Brain microvascular endothelial cell (primary cell): ENCODE measurements around the gene GRK3.

Source experiments
- DNase-seq: peaks from one replicate; pipeline ENCODE4 v3.0.0-alpha.2; 2020
- H3K27ac ChIP-seq: fragments of 250-450 bp; sonication (Bioruptor Pico); 2 replicates; pipeline ENCODE4 v1.5.1; 2020; ENCODE audit warnings: mild to moderate bottlenecking, moderate library complexity
- H3K27me3 ChIP-seq: fragments of 250-450 bp; sonication (Bioruptor Pico); replicated peaks from 2 replicates; pipeline ENCODE4 v1.5.1; 2020; ENCODE audit warnings: mild to moderate bottlenecking
- H3K36me3 ChIP-seq: fragments of 250-450 bp; sonication (Bioruptor Pico); replicated peaks from 2 replicates; pipeline ENCODE4 v1.5.1; 2020; ENCODE audit warnings: mild to moderate bottlenecking
- H3K4me3 ChIP-seq: 2 replicates; pipeline ENCODE4 v1.5.1; 2011; ENCODE audit warnings: low read depth, mild to moderate bottlenecking, control low read depth, low read length, moderate library complexity
- in situ Hi-C: cut with HindIII; loops from 2 replicates; pipeline ENCODE4 v1.10.0; 2017; ENCODE audit warnings: low sequenced_read_pairs, low pct_ligation_motif_present
- TF ChIP-seq, protein P1 (sequence below): IDR thresholded peaks from 2 replicates; pipeline ENCODE4 v1.5.1; 2011; ENCODE audit warnings: low read depth, mild to moderate bottlenecking, moderate library complexity, low read length, control low read depth, inconsistent platforms; ENCODE audit errors: missing control alignments

Gene GRK3

GRCh38 chr22:25758316-25758715, 193.8 kb downstream of the GRK3 start:
- in situ Hi-C loops = no loop called here
- Histone ChIP-seq H3K36me3 (no peaks in the 10 kb centered on the region), H3K27ac (no peak overlapping the region), H3K27me3 (no peaks in the 10 kb centered on the region), H3K4me3 (no peak overlapping the region)
- DNase-seq = no peak
- TF ChIP-seq, protein P1, sequence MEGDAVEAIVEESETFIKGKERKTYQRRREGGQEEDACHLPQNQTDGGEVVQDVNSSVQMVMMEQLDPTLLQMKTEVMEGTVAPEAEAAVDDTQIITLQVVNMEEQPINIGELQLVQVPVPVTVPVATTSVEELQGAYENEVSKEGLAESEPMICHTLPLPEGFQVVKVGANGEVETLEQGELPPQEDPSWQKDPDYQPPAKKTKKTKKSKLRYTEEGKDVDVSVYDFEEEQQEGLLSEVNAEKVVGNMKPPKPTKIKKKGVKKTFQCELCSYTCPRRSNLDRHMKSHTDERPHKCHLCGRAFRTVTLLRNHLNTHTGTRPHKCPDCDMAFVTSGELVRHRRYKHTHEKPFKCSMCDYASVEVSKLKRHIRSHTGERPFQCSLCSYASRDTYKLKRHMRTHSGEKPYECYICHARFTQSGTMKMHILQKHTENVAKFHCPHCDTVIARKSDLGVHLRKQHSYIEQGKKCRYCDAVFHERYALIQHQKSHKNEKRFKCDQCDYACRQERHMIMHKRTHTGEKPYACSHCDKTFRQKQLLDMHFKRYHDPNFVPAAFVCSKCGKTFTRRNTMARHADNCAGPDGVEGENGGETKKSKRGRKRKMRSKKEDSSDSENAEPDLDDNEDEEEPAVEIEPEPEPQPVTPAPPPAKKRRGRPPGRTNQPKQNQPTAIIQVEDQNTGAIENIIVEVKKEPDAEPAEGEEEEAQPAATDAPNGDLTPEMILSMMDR = no peak

- in situ Hi-C loops = no loop called here
- Histone ChIP-seq H3K27ac (peak overlapping the region; percentile 72), H3K27me3 (no peaks in the 10 kb centered on the region), H3K36me3 (no peaks in the 10 kb centered on the region), H3K4me3 (no peak overlapping the region)
- TF ChIP-seq, protein P1 = no peak
- DNase-seq = peak; percentile 96
Measured at GRCh38 chr22:25759825-25760231, 195.4 kb downstream of the GRK3 start.

DNA sequence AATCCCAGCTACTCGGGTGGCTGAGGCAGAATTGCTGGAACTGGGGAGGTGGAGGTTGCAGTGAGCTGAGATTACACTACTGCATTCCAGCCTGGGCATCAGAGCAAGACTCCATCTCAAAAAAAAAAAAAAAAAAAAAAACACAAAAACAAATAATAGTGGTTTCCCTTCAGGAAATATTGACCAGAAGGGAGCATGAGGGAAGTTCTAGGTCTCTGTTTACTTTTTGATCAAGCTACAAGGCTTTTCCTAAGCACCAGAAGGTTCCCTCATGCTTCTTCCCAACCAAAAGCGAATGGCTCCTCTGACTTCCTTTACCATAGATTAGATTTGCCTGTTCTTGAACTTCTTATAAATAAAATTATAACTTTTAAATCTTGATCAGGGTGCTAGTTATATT, 195.8 kb downstream of the GRK3 start:
- DNase-seq = no peak
- Histone ChIP-seq H3K27me3 (no peaks in the 10 kb centered on the region), H3K4me3 (no peak overlapping the region), H3K36me3 (no peaks in the 10 kb centered on the region), H3K27ac (peak overlapping the region; percentile 72)
- in situ Hi-C loops = no loop called here
- TF ChIP-seq, protein P1 = no peak

GRCh38 chr22:25760848-25761595, 196.5 kb downstream of the GRK3 start:
- no peak overlapping the region for H3K4me3 ChIP-seq
- no peaks in the 10 kb centered on the region for H3K27me3 ChIP-seq
- no peak for DNase-seq
- peak overlapping the region; percentile 72 for H3K27ac ChIP-seq
- no peaks in the 10 kb centered on the region for H3K36me3 ChIP-seq
- in situ Hi-C loops = no loop called here
- TF ChIP-seq, protein P1 = no peak

DNA sequence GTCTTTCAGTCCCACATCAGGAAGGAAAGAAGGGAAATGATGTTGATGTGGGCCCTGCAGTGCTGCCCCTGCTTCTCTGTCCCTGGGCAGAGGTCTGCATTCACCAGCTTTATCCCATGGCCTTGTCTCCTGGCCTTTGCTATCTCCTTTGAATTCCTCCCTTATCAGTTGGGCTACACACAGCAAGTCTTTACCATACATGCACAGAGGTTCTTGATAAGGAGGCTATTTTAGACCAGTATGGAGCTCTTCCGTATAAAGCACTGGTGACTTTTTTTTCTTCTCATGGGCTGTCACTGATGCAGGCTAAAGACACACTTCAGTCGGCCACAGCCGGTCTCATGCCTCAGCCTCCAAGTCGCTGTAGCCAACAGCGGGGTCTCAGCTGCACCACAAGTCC, 197.7 kb downstream of the GRK3 start:
- Histone ChIP-seq H3K27me3 (no peaks in the 10 kb centered on the region), H3K27ac (peak overlapping the region; percentile 48), H3K4me3 (no peak overlapping the region), H3K36me3 (no peaks in the 10 kb centered on the region)
- no peak for DNase-seq
- TF ChIP-seq, protein P1 = no peak
- in situ Hi-C loops = no loop called here
